Effector CD8-positive, alpha-beta T cell (primary cell): ENCODE data around the gene FSTL3.

Source experiments
- DNase-seq: peaks from one replicate; lab custom pipeline; 2025; lab: John Stamatoyannopoulos, UW

Gene FSTL3

DNA sequence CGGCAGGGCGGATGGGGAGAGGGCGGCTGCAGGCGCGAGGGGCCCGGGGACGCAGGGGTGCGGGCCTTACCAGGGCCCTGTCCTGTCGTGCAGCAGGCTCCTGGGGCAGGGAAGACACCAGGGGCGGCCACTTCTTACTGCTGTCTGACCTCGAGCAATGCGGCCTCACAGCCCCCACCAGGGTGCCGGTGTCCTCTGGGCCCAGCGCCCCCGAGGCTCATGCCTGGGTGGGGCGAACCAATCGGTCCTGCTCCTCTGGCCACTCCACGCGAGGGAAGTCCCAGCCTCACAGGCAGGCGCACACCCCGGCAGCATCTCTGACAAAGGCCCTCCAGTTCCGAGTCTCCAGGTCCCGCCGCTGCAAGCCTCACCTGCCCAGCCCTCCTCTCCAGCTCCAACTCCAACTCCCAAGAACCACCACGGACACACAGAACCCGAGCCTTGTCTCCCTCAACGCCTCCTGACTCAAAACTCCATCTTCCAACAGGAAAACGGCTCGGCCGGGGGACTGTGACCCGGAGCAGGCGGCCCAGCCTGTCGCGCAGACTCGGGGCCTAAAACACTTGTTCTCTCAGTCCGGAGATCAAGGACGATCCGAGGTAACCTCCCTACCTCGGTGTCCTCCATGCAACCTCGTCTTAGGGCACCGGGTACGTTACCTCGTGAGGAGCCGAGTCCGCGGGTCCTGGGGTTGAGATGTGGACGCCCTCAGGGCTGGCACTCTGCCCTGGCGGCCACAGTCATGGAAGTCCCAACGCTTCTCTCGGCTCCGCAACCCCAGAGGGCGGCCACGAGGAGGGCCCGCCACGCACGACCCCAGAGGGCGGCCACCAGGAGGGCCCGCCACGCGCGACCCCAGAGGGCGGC lies 30.0 kb upstream of the FSTL3 start:
- no peak for DNase-seq

DNA sequence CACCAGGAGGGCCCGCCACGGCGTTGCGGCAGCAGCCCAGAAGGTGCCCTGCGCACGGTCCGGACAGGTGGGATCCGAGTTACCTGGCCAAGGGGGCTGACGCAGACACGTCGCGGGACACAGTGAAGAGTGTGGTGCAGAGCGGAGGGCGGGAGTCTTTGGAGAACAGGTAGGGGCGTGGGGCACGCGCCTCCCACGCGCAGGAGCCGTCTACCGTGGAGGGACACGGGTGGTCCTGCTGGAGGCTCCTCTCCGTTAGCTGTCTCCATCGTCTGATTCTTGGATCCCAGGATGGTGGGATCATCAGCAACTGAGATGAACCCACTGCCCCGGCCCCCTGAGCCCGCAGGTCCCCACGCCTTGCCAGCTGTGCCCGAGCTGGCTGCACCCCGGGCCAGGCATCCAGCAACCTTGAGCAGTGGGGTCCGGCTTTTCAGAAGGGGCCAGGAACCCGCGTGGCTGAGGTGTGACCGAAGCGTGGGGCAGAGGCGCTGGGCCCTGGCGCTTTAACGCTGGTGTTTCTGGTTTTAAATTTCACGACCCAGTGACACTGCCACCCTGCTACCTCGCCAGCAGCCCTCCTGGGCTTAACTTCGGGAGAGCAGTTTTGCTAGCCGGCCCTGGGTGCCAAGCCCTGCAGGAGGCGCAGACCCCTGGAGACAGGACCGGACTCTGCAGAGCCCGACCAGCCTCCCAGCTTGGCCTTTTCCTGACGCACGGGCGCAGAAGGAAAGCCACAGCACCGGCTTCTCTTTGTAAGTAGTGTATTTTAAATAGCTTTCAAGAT lies 29.2 kb upstream of the FSTL3 start:
- no peak for DNase-seq

DNA sequence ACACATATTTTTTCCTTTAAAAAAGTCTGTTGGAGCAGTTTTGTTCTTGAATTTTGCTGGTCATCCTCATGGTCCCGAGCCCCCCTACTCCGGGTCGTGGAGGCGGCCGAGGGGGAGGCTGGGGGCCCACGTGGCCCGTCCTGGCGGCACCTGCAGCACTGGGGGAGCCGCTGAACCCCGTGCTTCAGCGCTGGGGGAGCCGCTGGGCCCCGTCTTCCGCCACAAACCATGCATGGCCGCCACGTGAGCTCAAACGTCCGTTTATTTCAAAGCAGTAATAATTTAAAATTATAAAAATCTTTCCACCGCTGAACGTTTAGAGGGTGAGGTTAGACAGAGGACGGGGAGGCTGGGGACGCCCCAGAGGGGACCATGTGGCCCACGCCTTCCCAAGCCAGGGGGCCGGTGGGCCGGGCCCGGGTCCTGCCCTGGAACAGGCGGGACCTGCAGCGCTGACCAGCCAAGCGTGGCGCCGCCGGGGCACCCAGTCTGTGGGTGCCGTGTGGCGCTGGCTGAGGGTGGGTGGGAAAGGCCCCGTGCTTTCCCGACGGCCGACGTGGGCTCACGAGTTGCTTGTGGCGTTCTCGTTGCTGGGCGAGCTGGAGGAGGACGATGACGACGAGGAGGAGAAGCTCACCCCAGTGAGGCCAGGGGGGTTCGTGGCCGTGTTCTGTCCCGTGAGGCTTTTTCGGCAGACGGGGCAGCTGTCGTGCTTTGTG lies 28.5 kb upstream of the FSTL3 start:
- DNase-seq = no peak

DNA sequence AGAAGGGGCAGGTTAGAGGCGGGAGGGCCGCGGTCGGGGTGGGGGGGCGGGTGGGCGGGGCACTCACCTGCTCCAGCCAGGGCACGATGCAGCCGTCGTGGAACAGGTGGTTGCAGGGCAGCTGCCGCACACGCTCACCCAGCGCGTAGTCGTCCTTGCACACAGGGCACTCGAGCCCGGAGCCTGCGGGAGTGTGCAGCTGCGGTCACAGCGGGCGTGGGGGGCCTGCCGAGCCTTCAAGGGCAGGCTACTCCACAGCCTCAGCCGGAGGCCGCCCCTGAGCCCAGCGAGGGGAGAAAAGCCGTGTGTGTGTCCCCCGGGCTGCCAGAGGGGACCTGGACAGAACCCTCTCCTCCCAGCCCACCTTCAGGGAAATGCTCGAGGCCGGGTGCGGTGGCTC lies 27.9 kb upstream of the FSTL3 start:
- no peak for DNase-seq

DNA sequence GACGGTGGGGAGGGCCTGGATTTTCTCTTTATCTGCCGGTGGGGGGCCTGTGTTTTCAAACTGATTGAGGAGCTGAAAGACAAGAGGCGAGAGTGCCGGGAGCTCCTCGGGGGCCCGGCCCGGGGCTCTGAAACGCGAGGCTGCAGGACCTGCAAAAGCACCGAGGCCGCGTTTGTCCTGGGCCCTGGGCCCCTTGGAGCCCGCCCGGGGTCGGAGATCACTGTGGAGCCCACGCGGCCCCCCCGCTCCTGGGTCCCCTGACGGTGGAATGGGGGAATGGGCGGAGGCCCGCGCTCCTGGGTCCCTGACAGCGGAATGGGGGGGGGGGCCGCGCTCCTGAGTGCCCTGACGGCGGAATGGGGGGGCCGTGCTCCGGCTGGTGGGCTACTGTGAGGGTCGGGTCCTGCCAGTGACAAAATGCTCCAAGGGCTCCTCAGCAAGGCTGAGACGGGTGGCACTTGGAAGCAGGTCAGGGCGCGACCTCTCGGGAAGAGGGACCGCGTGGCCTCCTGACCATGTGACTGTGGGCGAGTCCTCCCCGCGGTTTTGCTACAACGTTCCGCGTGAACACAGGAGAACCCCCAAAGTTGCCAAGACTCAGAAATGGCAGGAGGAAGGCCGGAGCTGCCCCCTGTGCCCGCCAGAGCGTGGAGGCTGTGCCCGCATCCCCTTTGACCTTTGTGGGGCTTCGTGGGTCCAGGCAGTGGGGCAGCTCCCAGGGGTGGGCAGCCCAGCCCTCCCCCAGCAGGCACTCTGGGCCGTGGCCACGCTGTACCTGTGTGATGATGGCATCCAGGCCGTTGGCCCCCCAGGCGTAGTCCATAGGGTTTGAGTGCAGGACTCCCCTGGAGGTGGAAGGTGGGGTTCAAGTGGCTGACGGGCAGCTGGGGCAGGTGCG lies 27.0 kb upstream of the FSTL3 start:
- no peak for DNase-seq

DNA sequence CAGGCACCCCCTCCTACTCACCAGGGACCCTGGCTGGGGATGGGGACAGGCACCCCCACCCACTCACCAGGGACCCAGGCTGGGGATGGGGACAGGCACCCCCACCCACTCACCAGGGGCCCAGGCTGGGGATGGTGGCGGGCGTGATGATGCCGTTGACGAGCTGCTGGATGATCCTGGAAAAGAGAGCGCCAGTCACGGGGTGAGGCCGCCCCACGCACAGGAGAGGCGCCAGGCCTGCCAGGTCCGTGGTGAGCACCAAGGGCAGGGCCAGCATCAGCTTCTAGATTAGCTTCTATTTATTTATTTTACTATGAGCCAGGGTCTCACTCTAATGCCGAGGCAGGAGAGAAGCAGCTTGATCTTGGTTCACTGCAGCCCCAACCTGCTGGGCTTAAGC lies 26.1 kb upstream of the FSTL3 start:
- DNase-seq = no peak

DNA sequence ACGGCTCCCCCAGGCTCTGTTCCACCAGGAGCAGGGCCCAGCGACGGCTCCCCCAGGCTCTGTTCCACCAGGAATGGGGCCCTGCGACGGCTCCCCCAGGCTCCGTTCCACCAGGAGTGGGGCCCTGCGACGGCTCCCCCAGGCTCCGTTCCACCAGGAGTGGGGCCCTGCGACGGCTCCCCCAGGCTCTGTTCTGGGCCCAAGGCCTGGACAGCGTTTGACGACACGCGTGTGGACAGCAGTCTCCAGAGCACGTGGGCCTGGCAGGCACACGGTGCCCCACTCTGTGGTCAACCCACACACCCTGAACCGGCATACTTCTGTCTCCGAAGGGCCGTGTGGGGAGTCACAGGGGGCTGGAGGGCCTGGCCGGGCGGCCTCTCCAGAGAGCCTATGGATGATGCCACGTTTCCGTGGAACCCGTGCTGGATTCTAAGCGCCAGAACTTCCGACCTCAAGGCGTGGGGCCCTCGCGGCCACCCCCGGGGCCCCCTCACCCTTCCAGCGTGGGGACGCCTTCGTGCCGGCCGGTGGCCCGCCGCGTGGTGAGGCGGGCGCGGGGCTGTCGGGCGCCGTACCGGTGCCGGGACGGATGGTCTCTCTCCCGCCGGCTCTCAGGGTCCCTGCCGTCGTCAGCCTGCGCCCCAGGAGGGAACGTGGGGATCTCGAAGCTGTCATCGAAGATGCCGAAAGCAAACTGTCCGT lies 24.9 kb upstream of the FSTL3 start:
- DNase-seq = no peak

DNA sequence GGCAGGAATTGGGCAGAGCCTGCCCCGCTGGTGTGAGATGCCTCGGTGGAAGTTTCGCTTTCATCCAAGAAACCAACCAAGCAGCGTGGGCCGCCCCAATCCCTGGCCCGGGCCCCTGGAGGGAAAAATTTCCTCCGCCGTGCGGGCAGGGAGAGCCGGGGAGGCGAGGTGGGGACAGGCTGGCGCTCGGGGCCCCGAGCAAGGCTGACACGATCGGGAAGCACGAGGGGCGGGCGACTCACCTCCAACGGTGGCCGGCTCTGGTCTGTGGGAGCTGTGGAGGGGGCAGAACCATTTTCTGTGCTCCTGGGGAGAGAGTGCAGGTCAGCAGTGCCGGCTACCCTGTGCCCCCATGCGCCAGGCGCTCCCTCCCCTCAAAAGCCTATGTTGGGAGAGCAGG lies 24.2 kb upstream of the FSTL3 start:
- DNase-seq = no peak

DNA sequence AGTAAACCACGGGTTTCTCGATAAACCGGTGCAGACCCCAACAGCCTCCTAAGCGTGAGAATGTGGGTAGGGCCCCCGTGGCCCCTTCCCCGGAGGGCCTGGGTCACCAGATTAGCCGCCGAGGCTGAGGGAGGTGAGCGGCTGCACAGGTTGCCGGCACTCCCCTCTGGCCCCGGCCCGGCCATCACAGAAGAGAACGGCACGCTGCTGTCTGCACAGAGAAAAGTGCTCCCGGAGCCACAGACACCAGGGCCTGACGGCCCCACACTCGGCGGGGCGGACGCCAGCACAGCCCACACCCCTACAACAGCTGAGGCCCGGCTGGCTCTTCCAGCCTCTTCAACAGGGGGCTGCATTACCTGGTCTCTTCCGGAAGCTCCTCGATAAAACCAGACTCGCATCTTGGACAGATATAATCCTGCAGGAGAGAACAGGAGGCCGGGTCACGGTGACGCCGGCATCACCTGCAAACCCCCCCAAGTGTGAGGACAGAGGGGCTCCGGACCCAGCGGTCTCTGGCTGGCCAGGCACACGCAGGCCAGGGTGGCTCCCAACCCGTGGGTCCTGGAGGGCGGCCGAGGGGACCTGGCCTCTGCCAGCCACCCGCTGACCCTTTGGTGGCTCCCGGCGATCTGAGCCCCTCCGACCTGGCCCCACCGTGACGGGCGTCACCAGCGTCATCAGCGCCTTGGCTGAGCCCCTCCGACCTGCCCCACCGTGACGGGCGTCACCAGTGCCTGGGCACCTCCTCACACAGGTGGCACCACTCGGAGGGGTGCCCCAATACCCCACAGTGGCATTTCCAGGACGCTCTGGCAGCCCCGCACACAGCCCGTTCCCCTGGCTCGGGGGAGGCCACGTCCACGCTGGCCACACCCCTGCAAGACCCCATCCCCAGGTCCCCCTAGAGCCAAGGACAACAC lies 23.5 kb upstream of the FSTL3 start:
- no peak for DNase-seq

DNA sequence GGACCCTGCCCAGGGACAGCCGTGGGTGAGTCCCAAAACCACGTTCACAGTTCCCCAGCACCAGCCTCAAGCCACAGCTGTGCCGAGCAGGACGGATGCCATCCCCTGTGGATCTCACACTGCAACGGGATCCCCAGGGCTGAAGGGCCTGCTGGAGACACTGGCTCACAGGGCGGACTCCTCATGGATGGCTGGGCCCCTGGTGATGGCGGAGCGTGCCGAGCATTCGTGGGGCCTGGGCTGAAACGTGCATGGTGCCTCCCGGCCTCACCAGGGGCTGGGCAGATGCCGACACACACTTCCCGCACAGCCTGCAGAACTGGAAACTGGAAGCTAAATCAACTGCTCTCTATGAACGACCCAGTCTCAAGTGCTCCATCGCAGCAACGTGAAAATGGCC lies 22.8 kb upstream of the FSTL3 start:
- DNase-seq = no peak

DNA sequence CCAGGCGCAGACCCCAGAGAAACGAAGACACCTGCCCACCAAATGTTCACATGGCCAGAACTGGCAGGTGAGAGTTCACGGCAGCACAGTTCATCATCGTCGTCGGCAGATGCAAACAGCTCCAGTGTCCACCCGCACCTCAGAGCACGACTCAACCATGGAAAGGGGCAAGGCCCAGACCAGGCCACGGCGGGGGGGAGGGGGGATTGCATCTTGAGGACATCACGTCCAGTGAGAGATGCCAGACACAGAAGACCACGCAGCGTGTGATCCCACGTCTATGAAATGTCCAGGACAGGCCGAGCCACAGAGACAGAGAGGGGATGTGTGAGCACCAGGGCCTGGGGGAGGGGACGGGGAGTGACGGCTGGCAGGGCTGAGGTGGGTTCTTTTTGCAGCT lies 20.5 kb upstream of the FSTL3 start:
- no peak for DNase-seq

DNA sequence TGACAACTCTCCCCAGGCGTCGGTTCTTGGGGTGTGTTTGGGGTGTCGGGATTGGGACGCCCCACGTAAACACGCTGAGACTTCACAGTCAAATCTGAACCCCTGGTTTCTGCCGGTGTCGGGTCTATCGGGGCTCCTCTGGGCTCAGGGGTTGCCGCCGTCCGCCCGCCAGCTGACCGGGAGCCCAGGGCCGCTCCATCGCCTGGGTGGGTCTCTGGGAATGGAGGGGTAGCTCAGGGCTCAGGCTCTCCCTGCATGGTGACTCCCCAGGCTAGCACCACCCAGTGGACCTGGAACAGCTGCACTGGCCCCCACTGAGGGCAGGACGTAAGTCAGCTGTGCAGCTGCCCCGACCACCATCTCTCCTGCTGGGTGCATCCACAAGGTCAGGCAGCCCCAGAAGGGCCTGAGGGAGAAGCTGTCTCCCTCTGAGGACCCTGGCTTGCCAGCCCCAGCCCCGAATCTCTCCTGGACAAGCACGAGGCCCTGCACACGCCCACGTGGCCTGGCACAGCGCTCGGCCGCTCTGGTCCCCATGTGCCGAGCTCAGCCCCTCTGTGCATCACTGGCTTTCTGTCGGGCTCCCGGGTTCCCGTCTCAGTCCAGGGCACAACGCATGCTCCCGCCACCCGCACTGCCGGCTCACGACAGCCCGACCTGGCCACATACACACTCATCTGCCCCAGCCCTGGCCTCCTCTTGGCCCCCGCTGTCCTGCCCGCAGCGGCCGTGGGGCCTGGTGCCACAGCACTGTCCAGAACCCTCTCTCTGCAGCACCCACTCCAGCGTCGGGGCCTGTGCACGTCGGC lies 19.2 kb upstream of the FSTL3 start:
- no peak for DNase-seq

DNA sequence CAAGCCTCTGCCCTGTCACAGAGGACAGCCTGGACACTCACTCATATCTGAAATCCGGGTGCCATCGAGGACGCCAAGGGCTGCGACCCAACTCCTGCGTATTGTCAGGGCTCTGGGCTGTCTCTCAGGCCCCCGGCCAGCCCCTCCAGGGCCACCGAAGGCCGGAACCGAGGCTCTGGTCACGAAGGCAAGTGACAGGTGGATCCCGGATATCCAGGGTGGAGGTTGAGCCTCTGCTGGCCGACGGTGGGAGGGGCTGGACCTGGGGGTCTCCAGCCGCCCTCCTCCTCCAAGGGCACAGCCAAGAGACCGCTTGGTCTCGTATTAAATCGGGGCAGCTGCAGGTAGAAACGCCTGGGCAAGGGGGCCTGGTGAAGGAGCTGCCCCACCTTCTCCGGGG lies 18.6 kb upstream of the FSTL3 start:
- no peak for DNase-seq

DNA sequence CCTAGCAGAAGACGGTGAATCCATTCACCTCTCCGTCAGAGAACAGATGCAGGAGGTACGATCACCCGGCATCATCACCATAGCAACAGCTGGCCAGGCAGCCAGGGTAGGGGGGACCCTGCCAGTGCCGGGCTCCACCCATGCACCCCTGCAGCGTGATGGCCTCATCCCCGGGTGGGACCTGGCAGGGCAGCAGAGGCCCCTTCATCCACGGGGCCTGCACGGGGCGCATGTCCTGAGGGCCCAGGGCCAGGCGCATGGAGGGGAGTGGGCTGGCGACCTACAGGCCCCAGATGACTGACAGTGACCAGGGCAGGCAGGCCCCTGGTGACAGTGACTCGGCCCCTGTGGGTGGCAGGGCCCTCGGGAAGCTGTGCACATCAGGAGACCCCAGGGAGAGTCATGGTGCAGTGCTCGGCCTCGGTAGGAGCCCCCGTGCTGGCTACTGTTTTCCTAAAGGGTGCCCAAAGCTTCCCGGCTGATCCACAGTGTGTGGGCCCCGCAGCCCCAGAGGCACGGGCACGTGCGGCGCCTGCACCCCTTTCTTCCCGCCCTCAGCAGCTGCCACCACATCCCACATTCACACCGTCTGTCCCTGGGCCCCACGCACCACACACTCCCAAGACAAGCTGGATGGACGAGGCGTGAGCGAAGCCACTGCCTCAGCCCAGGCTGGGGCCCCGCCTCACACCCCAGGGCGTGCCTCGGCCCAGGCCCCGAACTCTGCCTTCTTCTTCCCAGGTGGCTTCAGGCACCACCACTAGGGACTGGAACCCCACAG lies 17.9 kb upstream of the FSTL3 start:
- DNase-seq = no peak

DNA sequence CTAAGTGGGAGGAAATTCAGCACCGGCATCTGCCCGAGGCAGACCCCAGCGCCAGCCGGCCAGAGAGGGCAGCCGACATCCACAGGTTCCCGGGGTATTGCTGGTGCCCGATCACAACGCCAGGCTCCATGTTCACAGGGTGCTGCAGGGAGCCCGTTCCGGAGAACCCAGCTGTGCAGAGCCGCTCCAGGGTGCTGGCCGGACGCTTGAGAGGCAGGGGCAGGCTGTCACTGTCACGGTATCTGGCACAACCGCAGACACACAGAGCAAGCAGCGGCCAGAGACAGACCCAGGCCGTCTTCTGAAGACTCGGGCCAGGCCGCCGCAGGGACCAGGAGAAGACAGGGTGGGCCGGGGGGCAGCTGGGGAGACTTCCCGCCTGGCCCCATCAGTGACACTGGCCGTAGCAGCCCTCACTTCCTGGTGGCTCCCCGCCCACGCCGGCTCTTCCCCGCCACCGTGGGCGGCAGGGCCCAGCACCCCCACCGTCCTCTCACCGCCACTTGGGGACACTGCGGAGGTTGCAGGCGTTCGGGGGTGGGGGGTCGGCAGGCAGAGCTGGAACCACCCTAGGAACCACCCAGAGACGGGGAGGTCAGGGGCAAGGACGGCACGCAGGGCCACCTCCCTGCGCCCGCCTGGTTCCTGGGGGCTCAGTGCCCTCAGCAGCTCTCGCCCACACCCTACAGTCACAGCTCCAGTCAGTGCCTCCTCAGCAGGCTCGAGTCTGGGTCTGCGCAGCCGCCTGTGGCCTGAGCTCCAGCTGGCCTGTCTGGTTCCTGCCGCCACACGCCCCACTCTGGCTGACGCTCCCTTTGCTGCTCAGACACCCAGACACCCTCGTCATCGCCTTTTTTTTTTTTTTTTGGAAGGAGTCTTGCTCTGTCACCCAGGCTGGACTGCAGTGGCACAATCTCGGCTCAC lies 17.0 kb upstream of the FSTL3 start:
- no peak for DNase-seq

DNA sequence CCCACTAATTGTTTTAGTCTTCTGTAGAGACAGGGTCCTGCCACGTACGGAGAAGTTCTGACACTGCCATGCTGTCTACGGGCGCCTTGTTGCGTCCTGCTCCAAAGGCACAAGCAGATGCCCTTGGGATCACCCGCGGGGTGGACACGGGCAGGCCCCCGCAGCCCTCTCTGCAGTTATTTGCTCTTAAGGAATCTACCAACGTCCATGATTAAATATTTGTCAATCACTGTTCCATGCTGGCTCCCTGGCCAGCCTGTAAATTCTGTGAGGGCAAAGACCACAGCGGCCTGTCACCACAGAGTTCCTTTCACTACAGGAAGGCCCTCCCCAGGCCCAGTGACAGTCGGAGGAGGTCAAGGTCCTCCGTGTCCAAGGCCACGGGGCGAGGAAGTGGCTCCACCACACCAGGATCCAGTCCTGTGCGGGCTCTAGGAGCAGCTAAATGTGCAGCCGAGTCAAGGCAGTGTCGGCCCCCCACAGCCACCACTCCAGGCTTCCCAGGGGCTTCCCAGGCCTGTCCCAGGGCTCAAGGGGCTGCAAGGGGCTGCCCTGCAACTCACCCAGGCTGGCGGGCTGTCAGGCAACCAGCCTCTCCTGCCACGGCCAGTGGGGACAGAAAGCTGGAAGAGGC lies 15.3 kb upstream of the FSTL3 start:
- no peak for DNase-seq
